Right cardiac atrium (tissue), 5 donors: ENCODE measurements around the gene TSG101. TPM values are rescaled to one million over a fixed set of nuclear protein-coding genes. Genes with fewer than 3 reads are reported as not detected.

ENCODE experiments used
- ATAC-seq, 2 donors: fragments of 200-7000 bp; cut with Tn5 transposase; one replicate each; pipeline versions ENCODE4 v1.8.0 to v1.9.1; 2020; ENCODE audit warnings: moderate library complexity in 2 of 2, mild to moderate bottlenecking in 1 of 2
- DNase-seq, 3 donors: peaks; one replicate each; pipeline ENCODE4 v3.0.0-alpha.2; 2020
- H3K27ac ChIP-seq: one replicate; pipeline ENCODE4 v1.5.1; 2013; ENCODE audit warnings: mild to moderate bottlenecking, low read length, control low read depth, moderate library complexity
- H3K27me3 ChIP-seq: one replicate; pipeline ENCODE4 v1.6.1; 2013; ENCODE audit not compliant: control insufficient read depth, insufficient read depth
- H3K4me1 ChIP-seq: one replicate; pipeline ENCODE4 v1.6.1; 2013; ENCODE audit warnings: low read length; ENCODE audit not compliant: control insufficient read depth, insufficient read depth
- H3K4me3 ChIP-seq: one replicate; pipeline ENCODE4 v1.5.1; 2013; ENCODE audit warnings: low read length, control low read depth
- H3K9me3 ChIP-seq: one replicate; pipeline ENCODE4 v1.6.1; 2013; ENCODE audit warnings: low read length; ENCODE audit not compliant: control insufficient read depth
- WGBS: extraction: QIAGEN DNeasy Blood & Tissue Kit; methylation state at CpG from one replicate; pipeline ENCODE4 v1.1.7; 2013; 5-methylcytosine and 5-hydroxymethylcytosine counted together
- intact Hi-C, 4 donors: fragments of 100-400 bp; cut with DNase I; formaldehyde crosslinking; loops; one replicate each; pipeline versions ENCODE4 v1.11.0 to v1.14.0; 2022 to 2023
- polyA plus RNA-seq: library from polyadenylated mRNA; stranded (reverse); fragments of 200-250 nt; gene quantifications from one replicate; pipeline ENCODE4 v1.2.3, GENCODE V29; 2013
- total RNA-seq, 4 donors: library from RNA; stranded (reverse); fragmentation: NEBNext Ultra II Directional; extraction: Animal tissue kit (Norgen Biotek cat#: 25700); gene quantifications; one replicate each; pipeline ENCODE4 v1.2.1, GENCODE V29; 2021
- donor health status: healthy with polysubstance abuse.
- donor health status: DM: no; HTN: yes; CAD: no.
- donor health status: DM: no; HTN: no; CAD: no.
- donor health status: DM: no; HTN: yes; CAD: no; lungs with severe emphysema.
- donor health status: DM: yes; HTN: yes; CAD: no.

Gene TSG101
- total and polyA plus RNA-seq, 5 donors: 52.2 to 58.4 (median 55.2) TPM

GRCh38 chr11:18493310-18493709 is 33.4 kb downstream of the TSG101 start:
- DNase-seq (no peak), ATAC-seq (no peak)
- Histone ChIP-seq H3K4me1 (no peaks in the 10 kb centered on the region), H3K4me3 (no peak overlapping the region), H3K27ac (no peak overlapping the region), H3K9me3 (no peaks in the 10 kb centered on the region), H3K27me3 (no peaks in the 10 kb centered on the region)
- 82% methylated on average over 4 of the region's 4 CpGs for WGBS
- intact Hi-C loops: no loop called here

GRCh38 chr11:18492888-18493287 is 33.9 kb downstream of the TSG101 start:
- H3K4me1 ChIP-seq: no peaks in the 10 kb centered on the region
- no peak overlapping the region for H3K27ac ChIP-seq
- no peaks in the 10 kb centered on the region for H3K27me3 ChIP-seq
- no peaks in the 10 kb centered on the region for H3K9me3 ChIP-seq
- no peak for ATAC-seq
- intact Hi-C loops: no loop called here
- DNase-seq: no peak
- no peak overlapping the region for H3K4me3 ChIP-seq

- DNase-seq: no peak
- WGBS: 96% methylated on average over 2 of the region's 2 CpGs
- Histone ChIP-seq H3K9me3 (no peaks in the 10 kb centered on the region), H3K27ac (no peak overlapping the region), H3K4me1 (no peaks in the 10 kb centered on the region), H3K27me3 (no peaks in the 10 kb centered on the region), H3K4me3 (no peak overlapping the region)
- ATAC-seq: no peak
- intact Hi-C loops: no loop called here
Measured at GRCh38 chr11:18491924-18492323, 34.8 kb downstream of the TSG101 start.

GRCh38 chr11:18490736-18491485 is 35.8 kb downstream of the TSG101 start:
- Histone ChIP-seq H3K4me1 (no peaks in the 10 kb centered on the region), H3K27ac (no peak overlapping the region), H3K9me3 (no peaks in the 10 kb centered on the region), H3K4me3 (no peak overlapping the region), H3K27me3 (no peaks in the 10 kb centered on the region)
- ATAC-seq: no peak
- intact Hi-C loops: no loop called here
- WGBS: 92% methylated on average over 15 of the region's 15 CpGs
- no peak for DNase-seq

DNA sequence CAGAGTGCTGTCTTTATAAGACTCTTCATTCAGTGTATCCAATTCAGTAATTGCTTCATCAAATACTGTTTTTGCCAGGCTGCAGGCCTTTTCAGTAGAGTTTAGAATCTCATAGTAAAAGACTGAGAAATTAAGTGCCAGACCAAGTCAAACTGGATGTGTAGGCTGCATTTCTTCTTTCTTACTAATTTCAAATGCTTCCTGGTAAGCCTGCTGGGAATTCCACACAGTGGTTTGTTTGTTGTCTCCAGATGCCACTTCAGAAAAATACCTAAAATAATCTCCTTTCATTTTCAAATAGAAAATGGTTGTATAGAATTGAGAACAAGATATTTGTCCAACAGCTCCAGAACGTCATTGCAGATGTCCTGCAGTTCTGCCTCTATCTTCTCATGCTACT is 36.4 kb downstream of the TSG101 start:
- no peak overlapping the region for H3K27ac ChIP-seq
- H3K4me3 ChIP-seq: no peak overlapping the region
- no peaks in the 10 kb centered on the region for H3K9me3 ChIP-seq
- H3K27me3 ChIP-seq: no peaks in the 10 kb centered on the region
- intact Hi-C loops: no loop called here
- 65% methylated on average over 1 of the region's 1 CpG for WGBS
- no peak for DNase-seq
- no peak for ATAC-seq
- H3K4me1 ChIP-seq: no peaks in the 10 kb centered on the region

DNA sequence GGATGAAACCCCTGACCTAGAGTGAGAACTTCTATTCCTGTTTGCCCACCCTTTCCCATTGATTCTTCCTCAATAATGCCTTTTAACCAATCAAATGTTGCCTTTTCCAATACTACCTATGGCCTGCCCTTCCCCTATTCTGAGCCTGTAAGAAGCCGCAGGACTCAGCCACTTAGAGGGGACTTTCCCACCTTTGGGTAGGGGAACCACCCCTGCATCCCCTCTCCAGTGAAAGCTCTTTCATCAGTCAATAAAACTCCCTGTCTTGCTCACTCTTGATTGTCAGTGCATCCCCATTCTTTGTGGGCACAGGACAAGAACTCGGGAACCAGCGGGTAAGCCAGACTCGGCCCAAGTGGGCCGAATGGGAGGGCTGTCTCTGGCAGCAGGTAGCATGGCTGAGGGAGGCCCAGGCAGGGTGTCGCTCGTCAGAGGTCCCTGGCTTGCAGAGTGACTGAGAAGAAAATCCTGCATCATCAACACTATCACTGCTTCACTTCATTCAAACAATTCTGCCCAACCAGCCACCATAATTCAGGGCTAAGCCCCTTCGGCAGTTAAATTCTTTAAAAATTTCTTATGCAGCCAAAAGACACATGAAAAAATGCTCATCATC is 40.7 kb downstream of the TSG101 start:
- Histone ChIP-seq H3K4me3 (no peak overlapping the region), H3K27ac (no peak overlapping the region), H3K27me3 (no peaks in the 10 kb centered on the region), H3K9me3 (no peaks in the 10 kb centered on the region), H3K4me1 (no peaks in the 10 kb centered on the region)
- intact Hi-C loops: no loop called here
- no peak for ATAC-seq
- no peak for DNase-seq
- 97% methylated on average over 8 of the region's 8 CpGs for WGBS

DNA sequence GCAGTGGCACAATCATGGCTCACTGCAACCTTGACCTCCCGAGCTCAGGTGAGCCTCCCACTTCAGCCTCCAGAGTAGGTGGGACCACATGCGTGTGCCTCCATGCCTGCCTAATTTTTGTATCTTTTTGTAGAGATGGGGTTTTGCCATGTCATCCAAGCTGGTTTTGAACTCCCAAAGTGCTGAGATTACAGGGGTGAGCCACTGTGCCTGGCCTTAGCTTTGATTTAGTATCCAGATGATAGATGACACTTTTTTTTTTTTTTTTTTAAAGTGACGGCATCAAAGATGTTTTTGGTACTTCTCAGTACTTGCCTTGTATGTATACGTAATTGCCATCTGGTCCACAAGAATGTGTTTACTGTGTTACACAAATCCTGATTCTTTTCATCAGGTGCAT is 47.7 kb downstream of the TSG101 start:
- no peak for DNase-seq
- Histone ChIP-seq H3K4me1 (no peaks in the 10 kb centered on the region), H3K9me3 (no peaks in the 10 kb centered on the region), H3K4me3 (no peak overlapping the region), H3K27me3 (no peaks in the 10 kb centered on the region), H3K27ac (no peak overlapping the region)
- intact Hi-C loops: no loop called here
- no peak for ATAC-seq
- WGBS: 92% methylated on average over 4 of the region's 4 CpGs

GRCh38 chr11:18472587-18472986 is 54.2 kb downstream of the TSG101 start:
- H3K4me3 ChIP-seq: no peak overlapping the region
- intact Hi-C loops: no loop called here
- ATAC-seq (no peak), DNase-seq (no peak)
- H3K9me3 ChIP-seq: no peaks in the 10 kb centered on the region
- H3K27me3 ChIP-seq: no peaks in the 10 kb centered on the region
- no peak overlapping the region for H3K27ac ChIP-seq
- H3K4me1 ChIP-seq: no peaks in the 10 kb centered on the region

DNA sequence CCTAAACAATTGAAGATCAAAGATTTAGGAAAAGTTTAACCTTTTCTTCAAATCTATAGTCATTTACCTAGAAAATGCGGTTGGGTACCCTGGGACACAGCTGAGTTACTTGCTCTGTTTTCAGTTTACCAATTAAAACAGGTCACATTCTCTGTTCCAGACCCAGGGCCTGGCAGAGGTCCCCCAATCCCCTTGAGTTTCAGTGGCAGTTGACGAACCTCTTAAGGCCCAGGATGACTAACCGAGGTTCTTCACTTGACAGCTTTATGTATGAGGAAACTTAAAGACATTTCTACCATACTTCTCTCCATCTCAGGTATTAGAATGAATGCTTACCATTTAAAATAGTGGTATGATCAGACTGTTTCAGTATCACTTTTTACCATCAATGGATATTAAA is 54.7 kb downstream of the TSG101 start:
- Histone ChIP-seq H3K27me3 (no peaks in the 10 kb centered on the region), H3K27ac (no peak overlapping the region), H3K9me3 (no peaks in the 10 kb centered on the region), H3K4me1 (no peaks in the 10 kb centered on the region), H3K4me3 (no peak overlapping the region)
- intact Hi-C loops: no loop called here
- DNase-seq (no peak), ATAC-seq (no peak)
- 91% methylated on average over 3 of the region's 3 CpGs for WGBS

GRCh38 chr11:18468961-18469360 is 57.8 kb downstream of the TSG101 start:
- Histone ChIP-seq H3K4me3 (no peak overlapping the region), H3K27ac (no peak overlapping the region), H3K9me3 (no peaks in the 10 kb centered on the region), H3K27me3 (no peaks in the 10 kb centered on the region), H3K4me1 (no peaks in the 10 kb centered on the region)
- DNase-seq (no peak), ATAC-seq (no peak)
- 91% methylated on average over 7 of the region's 7 CpGs for WGBS
- intact Hi-C loops: no loop called here

- no peak overlapping the region for H3K4me3 ChIP-seq
- intact Hi-C loops: no loop called here
- H3K4me1 ChIP-seq: no peaks in the 10 kb centered on the region
- no peak for ATAC-seq
- no peak for DNase-seq
- no peaks in the 10 kb centered on the region for H3K9me3 ChIP-seq
- WGBS: 93% methylated on average over 2 of the region's 2 CpGs
- H3K27ac ChIP-seq: no peak overlapping the region
- H3K27me3 ChIP-seq: no peaks in the 10 kb centered on the region
Measured at GRCh38 chr11:18468059-18468458, 58.7 kb downstream of the TSG101 start.

DNA sequence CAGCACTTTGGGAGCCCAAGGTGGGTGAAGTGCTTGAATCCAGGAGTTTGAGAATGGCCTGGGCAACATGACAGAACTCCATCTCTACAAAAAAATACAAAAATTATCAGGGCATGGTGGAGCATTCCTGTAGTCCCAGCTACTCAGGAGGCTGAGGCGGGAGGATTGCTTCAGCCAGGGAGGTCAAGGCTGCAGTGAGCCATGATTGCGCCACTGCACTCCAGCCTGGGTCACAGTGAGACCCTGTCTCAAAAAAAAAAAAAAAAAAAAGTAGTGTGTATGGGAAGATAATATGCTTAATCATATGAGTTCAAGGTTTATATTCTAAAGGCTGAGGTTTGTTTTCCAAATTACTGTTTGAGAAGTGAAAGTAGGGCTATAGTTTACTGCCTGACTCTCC is 60.3 kb downstream of the TSG101 start:
- DNase-seq: no peak
- Histone ChIP-seq H3K4me3 (no peak overlapping the region), H3K27ac (no peak overlapping the region), H3K27me3 (no peaks in the 10 kb centered on the region), H3K4me1 (no peaks in the 10 kb centered on the region), H3K9me3 (no peaks in the 10 kb centered on the region)
- WGBS: 99% methylated on average over 2 of the region's 2 CpGs
- ATAC-seq: no peak
- intact Hi-C loops: no loop called here
